Colon (tissue), 2 donors: ENCODE measurements around the gene AUTS2.

Experiments used
- FAIRE-seq: peaks from 2 replicates; lab custom pipeline; 2012; peaks lifted over from hg19 to GRCh38; lab: Jason Lieb, UNC
- donor health status: control.
- donor health status: control.

AUTS2 gene

DNA sequence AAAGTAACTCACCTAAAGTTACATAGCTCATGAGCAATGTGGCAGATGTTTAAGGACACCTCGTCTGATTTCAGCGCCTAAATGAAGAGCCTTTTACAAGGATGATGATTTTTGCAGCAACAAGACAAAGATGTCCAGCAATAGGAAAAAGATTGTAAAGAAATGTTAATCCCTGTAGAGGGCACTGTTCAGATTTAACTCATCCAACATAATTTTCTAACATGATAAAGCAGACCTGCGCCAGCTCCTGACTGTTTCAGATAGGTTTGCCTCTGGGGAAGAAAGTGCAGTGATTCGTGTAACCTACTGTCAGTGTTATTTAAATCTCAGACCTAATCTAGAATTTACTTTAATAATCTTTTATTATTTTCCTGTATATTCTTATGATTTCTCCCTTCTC lies 595.2 kb downstream of the AUTS2 start:
- no peak for FAIRE-seq

- no peak for FAIRE-seq
Measured at GRCh38 chr7:70208236-70209063, 610.2 kb downstream of the AUTS2 start.

GRCh38 chr7:70210200-70210935 lies 612.1 kb downstream of the AUTS2 start:
- no peak for FAIRE-seq

DNA sequence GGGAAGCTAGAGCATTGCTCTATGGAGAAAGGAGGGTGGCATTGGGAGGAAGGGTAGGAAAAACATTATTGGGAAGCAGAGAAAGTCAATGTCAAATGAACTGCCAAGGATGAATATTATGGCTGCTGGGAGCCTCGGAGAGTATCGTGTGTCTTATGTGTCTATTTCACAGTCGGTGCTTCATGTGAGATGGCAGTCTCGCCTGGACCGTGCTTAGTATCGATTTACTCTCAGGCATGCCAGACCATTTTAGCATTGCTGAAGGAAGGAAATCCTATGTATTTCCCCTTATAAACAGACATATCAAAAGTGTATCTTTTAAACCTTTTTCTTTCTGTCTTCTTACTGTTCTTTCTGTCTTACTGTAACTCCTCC lies 612.6 kb downstream of the AUTS2 start:
- no peak for FAIRE-seq

GRCh38 chr7:70212281-70212680 lies 614.0 kb downstream of the AUTS2 start:
- FAIRE-seq, result no peak

DNA sequence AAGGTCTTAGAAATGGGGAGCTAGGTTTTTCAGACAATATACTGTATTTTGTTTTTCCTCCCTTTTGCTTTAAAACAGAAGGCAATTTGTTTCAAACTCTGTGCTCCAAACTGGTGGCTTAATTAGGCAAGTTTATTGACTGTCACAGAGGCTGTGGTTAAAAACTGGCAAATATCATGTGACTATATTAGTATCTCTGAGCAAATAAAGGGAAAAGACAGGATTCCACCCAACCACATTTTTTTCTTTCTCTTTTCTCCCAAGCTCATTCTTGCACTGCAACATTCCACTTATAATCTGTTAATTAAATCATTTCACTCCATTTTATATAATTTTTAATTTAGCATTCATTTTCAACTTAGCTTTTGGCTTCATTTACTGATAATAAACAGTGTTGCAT lies 615.8 kb downstream of the AUTS2 start:
- no peak for FAIRE-seq

DNA sequence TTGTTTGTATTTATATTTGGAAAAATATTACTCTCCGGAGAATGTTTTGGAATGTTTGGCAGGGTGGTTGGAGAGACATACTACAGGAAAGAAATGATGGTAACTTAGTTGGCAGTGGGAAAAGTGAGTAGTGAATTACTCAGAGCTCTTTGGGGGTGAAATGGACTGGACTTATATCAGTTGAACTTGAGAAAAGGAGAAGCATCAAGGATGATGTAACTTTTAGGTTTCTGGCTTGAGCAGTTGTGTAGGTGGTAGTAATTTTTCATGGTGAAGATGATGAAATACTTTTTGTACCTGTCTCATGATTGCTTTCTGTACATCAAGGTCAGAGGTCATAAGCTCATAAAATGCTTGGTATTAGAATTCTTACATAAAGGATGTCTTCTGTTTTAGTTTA lies 617.2 kb downstream of the AUTS2 start:
- FAIRE-seq, result no peak

GRCh38 chr7:70217571-70217970 lies 619.3 kb downstream of the AUTS2 start:
- no peak for FAIRE-seq

DNA sequence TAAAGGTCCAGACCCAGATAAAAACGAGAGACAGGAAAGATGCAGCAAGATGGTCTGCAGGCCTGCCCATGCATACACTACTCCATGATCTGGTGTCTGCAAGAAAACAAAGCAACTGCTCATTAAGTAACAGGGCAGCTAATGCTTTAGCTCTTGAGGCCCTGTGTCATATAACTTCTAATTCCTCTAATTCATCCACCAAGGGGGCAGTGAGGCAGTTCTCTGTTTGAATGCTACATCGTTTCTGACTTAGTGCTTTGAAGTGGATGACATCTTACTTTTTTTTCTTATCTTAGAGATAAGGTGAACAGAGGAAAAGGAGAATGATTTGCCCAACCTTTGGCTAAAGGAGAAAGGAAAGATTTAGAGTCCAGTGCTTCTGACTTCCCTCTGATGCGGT lies 619.7 kb downstream of the AUTS2 start:
- FAIRE-seq, result no peak

DNA sequence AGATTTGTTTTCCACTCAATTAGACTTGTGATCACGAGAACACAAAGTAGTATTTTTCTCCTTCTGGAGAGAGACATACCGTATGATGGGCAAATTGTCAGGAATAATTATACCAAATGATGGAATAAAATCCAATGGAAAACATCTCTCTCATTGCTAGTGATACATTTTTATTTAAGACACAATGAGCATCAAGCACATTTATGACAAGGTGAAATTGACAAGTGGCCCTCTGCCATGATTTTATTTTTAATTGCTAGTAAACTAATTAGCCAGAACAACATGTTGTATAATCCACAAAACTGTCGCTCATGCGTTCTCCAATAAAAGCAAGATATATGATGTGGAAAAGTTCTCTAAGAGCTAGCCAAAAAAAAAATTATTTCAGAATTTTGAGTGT lies 620.8 kb downstream of the AUTS2 start:
- no peak for FAIRE-seq

- FAIRE-seq, result no peak
Measured at GRCh38 chr7:70229242-70229641, 631.0 kb downstream of the AUTS2 start.

GRCh38 chr7:70230761-70231160 lies 632.5 kb downstream of the AUTS2 start:
- no peak for FAIRE-seq

- FAIRE-seq, result no peak
Measured at GRCh38 chr7:70233776-70234175, 635.5 kb downstream of the AUTS2 start.

DNA sequence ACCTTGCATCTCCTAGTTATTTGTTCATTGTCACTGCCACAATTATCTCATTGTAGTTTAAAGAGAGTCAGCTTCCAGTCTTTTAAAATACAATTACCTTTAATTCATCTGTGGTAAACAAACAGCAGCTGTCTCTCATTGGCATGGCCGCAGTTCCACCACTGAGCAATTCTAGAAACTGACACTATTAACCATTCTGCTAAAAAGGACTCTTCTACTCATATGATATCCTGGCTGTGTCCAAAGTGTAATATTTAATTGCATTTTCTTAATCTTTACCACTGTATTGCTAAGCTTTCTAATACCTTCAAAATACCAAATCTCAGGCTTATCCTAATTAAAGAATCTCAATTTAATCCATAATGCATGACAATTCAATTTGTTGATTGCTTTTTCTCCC lies 639.0 kb downstream of the AUTS2 start:
- FAIRE-seq, result no peak

GRCh38 chr7:70237831-70238575 lies 639.7 kb downstream of the AUTS2 start:
- no peak for FAIRE-seq

GRCh38 chr7:70239918-70240317 lies 641.6 kb downstream of the AUTS2 start:
- no peak for FAIRE-seq

DNA sequence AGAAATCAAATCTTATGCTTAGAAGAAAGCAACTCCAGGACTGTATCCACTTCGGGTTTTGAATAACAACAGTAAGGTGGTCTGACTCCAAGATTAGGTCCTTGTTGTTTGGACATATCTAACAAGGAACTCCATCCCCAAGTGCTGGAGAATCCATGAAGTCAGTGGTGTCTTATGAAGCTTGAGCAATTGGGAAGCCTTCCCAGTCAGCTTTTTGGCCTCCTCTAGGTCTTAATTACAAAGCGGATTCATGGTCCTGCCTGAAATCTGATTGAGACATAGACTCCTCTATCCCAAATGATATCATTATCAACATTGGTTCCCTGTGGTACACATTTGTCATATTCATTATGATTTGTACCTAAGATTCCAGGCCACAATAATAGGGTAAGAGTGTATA lies 642.6 kb downstream of the AUTS2 start:
- FAIRE-seq, result no peak

GRCh38 chr7:70241536-70242175 lies 643.4 kb downstream of the AUTS2 start:
- no peak for FAIRE-seq

- no peak for FAIRE-seq
Measured at GRCh38 chr7:70242826-70243225, 644.6 kb downstream of the AUTS2 start.

GRCh38 chr7:70243443-70243842 lies 645.2 kb downstream of the AUTS2 start:
- no peak for FAIRE-seq

DNA sequence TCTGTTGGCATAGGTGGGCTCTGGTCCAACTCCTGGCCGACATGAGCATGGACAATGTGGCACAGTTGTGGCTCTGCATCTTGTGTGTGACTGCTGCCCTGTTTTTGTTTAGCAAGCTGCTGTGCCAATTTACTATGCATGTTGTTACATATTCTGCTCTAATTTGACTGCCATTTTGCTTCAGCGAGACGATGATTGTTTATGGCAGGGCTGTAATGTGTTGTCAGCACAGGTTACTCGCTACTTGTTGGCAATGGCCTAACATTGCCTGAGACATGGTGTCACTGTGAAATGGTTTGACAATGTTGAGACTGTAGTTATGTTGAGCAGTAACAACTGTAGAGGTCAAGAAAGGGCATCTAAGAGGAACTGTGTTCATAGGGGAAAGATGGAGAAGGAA lies 659.6 kb downstream of the AUTS2 start:
- no peak for FAIRE-seq

GRCh38 chr7:70259502-70259901 lies 661.2 kb downstream of the AUTS2 start:
- no peak for FAIRE-seq
